SU-DHL-6 (cell line): ENCODE results near the gene POMT2.

Experiments
- H2AFZ ChIP-seq: fragments of 200-600 bp; sonication (generic); 2 replicates; pipeline ENCODE4 v1.6.1; 2014; ENCODE audit warnings: low read depth, mild to moderate bottlenecking, moderate library complexity, mixed read lengths, antibody characterized with exemption, low read length; ENCODE audit not compliant: severe bottlenecking
- H3F3A ChIP-seq: fragments of 200-600 bp; shearing (Covaris generic); 2 replicates; pipeline ENCODE4 v1.6.0; 2016; ENCODE audit warnings: antibody characterized with exemption, mild to moderate bottlenecking; ENCODE audit not compliant: insufficient read depth
- H3K27ac ChIP-seq: fragments of 200-600 bp; sonication (generic); 2 replicates; pipeline ENCODE4 v1.5.1; 2016; ENCODE audit warnings: low read depth, mild to moderate bottlenecking, low read length, moderate library complexity, mixed read lengths
- H3K27me3 ChIP-seq: fragments of 200-600 bp; sonication (generic), shearing (Covaris generic); 2 replicates; pipeline ENCODE4 v1.6.0; 2014; ENCODE audit warnings: mild to moderate bottlenecking, low read length
- H3K36me3 ChIP-seq: fragments of 200-600 bp; sonication (generic); 2 replicates; pipeline ENCODE4 v1.6.1; 2014; ENCODE audit warnings: mild to moderate bottlenecking, low read length, mixed read lengths
- H3K4me2 ChIP-seq: fragments of 300-600, 200-600 bp; shearing (Covaris generic), sonication (generic); 2 replicates; pipeline ENCODE4 v1.6.0; 2014; ENCODE audit warnings: low read length, low read depth, mild to moderate bottlenecking; ENCODE audit not compliant: poor library complexity, severe bottlenecking
- H3K4me3 ChIP-seq: fragments of 200-600 bp; sonication (generic); 2 replicates; pipeline ENCODE4 v1.5.1; 2014; ENCODE audit warnings: antibody characterized with exemption, low read length, mild to moderate bottlenecking, mixed read lengths; ENCODE audit not compliant: insufficient read depth, poor library complexity, severe bottlenecking
- H3K79me2 ChIP-seq: fragments of 200-600 bp; sonication (generic); 2 replicates; pipeline ENCODE4 v1.6.1; 2014; ENCODE audit warnings: mild to moderate bottlenecking, low read length, moderate library complexity; ENCODE audit not compliant: insufficient read depth
- H3K9ac ChIP-seq: fragments of 200-600 bp; sonication (generic); 2 replicates; pipeline ENCODE4 v1.7.0; 2014; ENCODE audit warnings: mild to moderate bottlenecking, low read length
- H3K9me2 ChIP-seq: fragments of 200-600 bp; sonication (generic); replicated peaks from 2 replicates; pipeline ENCODE4 v1.6.1; 2014; ENCODE audit warnings: low read length; ENCODE audit not compliant: insufficient read depth
- H3K9me3 ChIP-seq: fragments of 200-600 bp; sonication (generic); 2 replicates; pipeline ENCODE4 v1.6.1; 2014; ENCODE audit warnings: low read length, mixed read lengths; ENCODE audit not compliant: insufficient read depth
- H4K20me1 ChIP-seq: fragments of 200-600 bp; sonication (generic); 2 replicates; pipeline ENCODE4 v1.6.1; 2014; ENCODE audit warnings: low read depth, mild to moderate bottlenecking, antibody characterized with exemption, low read length, moderate library complexity, mixed read lengths
- EZH2phosphoT487 ChIP-seq: fragments of 200-600 bp; sonication (generic), shearing (Covaris generic); conservative IDR thresholded peaks from 2 replicates; pipeline ENCODE4 v1.6.1; 2018; ENCODE audit warnings: mild to moderate bottlenecking, antibody characterized with exemption, low read length, moderate library complexity, mixed read lengths
- TF ChIP-seq, protein P1 (sequence below): fragments of 200-600 bp; sonication (generic); IDR thresholded peaks from one replicate; pipeline ENCODE4 v1.5.1; 2017; ENCODE audit warnings: antibody characterized with exemption, mild to moderate bottlenecking, low read length, moderate library complexity; ENCODE audit not compliant: insufficient read depth, poor library complexity, severe bottlenecking

POMT2 gene

DNA sequence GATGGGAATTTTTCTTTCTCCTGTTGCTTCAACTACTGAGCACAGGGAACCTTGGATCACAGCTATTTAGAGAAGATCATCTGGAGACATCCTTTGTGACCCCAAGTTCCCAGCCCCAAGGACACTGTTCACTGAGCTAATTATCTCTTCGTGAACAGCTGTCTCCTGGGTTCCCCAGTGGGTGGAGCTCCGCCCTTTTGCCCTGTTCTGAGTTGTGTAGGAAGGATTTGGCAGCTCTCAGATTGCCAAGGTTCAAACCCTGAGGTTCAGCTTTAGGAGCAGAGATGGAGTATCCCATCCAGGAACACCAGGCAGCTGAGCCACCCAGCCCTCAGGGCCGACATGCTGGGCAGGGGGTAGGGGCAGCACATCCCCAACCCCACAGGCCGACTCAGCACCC lies 81.7 kb downstream of the POMT2 start:
- H3K4me3 ChIP-seq, result no peak overlapping the region
- no peak overlapping the region for H3K9ac ChIP-seq
- H2AFZ ChIP-seq, result no peak overlapping the region
- H3F3A ChIP-seq, result no peaks in the 10 kb centered on the region
- no peaks in the 10 kb centered on the region for H3K9me3 ChIP-seq
- no peaks in the 10 kb centered on the region for H3K79me2 ChIP-seq
- TF ChIP-seq EZH2phosphoT487, result no peak
- TF ChIP-seq, protein P1, sequence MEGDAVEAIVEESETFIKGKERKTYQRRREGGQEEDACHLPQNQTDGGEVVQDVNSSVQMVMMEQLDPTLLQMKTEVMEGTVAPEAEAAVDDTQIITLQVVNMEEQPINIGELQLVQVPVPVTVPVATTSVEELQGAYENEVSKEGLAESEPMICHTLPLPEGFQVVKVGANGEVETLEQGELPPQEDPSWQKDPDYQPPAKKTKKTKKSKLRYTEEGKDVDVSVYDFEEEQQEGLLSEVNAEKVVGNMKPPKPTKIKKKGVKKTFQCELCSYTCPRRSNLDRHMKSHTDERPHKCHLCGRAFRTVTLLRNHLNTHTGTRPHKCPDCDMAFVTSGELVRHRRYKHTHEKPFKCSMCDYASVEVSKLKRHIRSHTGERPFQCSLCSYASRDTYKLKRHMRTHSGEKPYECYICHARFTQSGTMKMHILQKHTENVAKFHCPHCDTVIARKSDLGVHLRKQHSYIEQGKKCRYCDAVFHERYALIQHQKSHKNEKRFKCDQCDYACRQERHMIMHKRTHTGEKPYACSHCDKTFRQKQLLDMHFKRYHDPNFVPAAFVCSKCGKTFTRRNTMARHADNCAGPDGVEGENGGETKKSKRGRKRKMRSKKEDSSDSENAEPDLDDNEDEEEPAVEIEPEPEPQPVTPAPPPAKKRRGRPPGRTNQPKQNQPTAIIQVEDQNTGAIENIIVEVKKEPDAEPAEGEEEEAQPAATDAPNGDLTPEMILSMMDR, result no peak
- no peaks in the 10 kb centered on the region for H3K36me3 ChIP-seq
- no peaks in the 10 kb centered on the region for H3K9me2 ChIP-seq
- H3K4me2 ChIP-seq, result no peak overlapping the region
- H4K20me1 ChIP-seq, result no peaks in the 10 kb centered on the region
- H3K27ac ChIP-seq, result no peak overlapping the region
- H3K27me3 ChIP-seq, result no peaks in the 10 kb centered on the region

- H3K9me3 ChIP-seq, result no peaks in the 10 kb centered on the region
- no peaks in the 10 kb centered on the region for H3K36me3 ChIP-seq
- H3F3A ChIP-seq, result no peaks in the 10 kb centered on the region
- no peaks in the 10 kb centered on the region for H3K9me2 ChIP-seq
- no peak for TF ChIP-seq EZH2phosphoT487
- TF ChIP-seq, protein P1, result no peak
- no peak overlapping the region for H3K4me3 ChIP-seq
- no peak overlapping the region for H3K4me2 ChIP-seq
- H2AFZ ChIP-seq, result no peak overlapping the region
- H3K9ac ChIP-seq, result no peak overlapping the region
- no peak overlapping the region for H3K27ac ChIP-seq
- H3K79me2 ChIP-seq, result no peaks in the 10 kb centered on the region
- no peaks in the 10 kb centered on the region for H3K27me3 ChIP-seq
- H4K20me1 ChIP-seq, result no peaks in the 10 kb centered on the region
Observed at GRCh38 chr14:77238356-77238755, 82.3 kb downstream of the POMT2 start.

DNA sequence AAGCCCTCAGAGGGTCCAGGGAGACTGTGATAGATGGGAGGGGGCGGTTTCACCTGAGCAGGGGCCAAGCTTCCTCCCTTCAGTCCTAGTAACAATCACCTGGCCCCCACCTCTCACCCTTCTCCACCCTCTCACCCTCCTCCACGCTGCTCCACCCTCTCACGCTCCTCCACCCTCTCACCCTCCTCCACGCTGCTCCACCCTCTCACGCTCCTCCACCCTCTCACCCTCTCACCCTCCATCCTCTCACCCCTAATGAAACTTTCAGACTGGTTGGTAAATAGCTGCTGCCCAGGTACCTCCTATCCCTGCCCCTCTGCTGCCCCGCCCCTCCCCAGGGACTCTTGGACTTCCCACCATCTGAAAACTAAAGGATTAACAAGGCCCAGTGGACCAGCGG lies 83.9 kb downstream of the POMT2 start:
- no peaks in the 10 kb centered on the region for H3K27me3 ChIP-seq
- H3F3A ChIP-seq, result no peaks in the 10 kb centered on the region
- TF ChIP-seq, protein P1, result no peak
- no peak for TF ChIP-seq EZH2phosphoT487
- H3K27ac ChIP-seq, result no peak overlapping the region
- no peaks in the 10 kb centered on the region for H3K9me2 ChIP-seq
- H3K9ac ChIP-seq, result no peak overlapping the region
- H2AFZ ChIP-seq, result no peak overlapping the region
- H3K36me3 ChIP-seq, result no peaks in the 10 kb centered on the region
- H3K4me3 ChIP-seq, result no peak overlapping the region
- H4K20me1 ChIP-seq, result no peaks in the 10 kb centered on the region
- H3K79me2 ChIP-seq, result no peaks in the 10 kb centered on the region
- no peak overlapping the region for H3K4me2 ChIP-seq
- H3K9me3 ChIP-seq, result no peaks in the 10 kb centered on the region

DNA sequence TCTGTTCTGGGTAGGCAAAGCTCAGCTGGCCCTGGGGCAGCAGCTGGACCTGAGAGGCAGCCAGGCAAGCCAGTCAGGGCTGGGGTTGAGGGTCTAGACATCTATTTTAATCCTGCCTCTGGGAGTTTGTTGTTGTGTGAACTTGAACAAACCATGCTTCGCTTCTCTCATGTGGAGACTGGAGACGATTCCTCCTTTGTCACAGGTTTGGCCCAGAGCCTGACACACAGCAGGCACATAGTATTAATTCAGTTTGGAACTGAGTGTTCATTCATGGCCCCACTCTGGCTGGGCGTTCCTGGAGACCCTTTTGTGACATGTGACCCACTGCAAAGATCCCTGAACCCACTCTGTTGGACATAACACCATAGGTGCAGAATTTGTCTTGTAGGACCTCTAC lies 89.0 kb downstream of the POMT2 start:
- Histone ChIP-seq H3K9ac (no peak overlapping the region), H3K4me3 (no peak overlapping the region), H3K9me2 (no peaks in the 10 kb centered on the region), H3K36me3 (no peaks in the 10 kb centered on the region), H3K4me2 (no peak overlapping the region), H3K79me2 (no peaks in the 10 kb centered on the region), H3F3A (no peaks in the 10 kb centered on the region), H3K27ac (no peak overlapping the region), H3K9me3 (no peaks in the 10 kb centered on the region), H4K20me1 (no peaks in the 10 kb centered on the region), H2AFZ (no peak overlapping the region), H3K27me3 (no peaks in the 10 kb centered on the region)
- TF ChIP-seq EZH2phosphoT487, result no peak
- TF ChIP-seq, protein P1, result no peak
